HFF-Myc (cell line): ENCODE measurements around the gene NIPAL4.

Experiments
- DNase-seq: peaks from one replicate; pipeline ENCODE4 v3.0.0-alpha.2; 2011; ENCODE audit warnings: low read depth; ENCODE audit errors: extremely low read depth
- H3K4me3 ChIP-seq: replicated peaks from 2 replicates; pipeline ENCODE4 v1.5.1; 2011; ENCODE audit warnings: low read depth, mild to moderate bottlenecking, control low read depth, low read length
- TF ChIP-seq, protein P1 (sequence below): IDR thresholded peaks from 2 replicates; pipeline ENCODE4 v1.5.1; 2012; ENCODE audit warnings: mild to moderate bottlenecking, low read depth, low read length, control low read depth; ENCODE audit errors: missing control alignments

The NIPAL4 gene

DNA sequence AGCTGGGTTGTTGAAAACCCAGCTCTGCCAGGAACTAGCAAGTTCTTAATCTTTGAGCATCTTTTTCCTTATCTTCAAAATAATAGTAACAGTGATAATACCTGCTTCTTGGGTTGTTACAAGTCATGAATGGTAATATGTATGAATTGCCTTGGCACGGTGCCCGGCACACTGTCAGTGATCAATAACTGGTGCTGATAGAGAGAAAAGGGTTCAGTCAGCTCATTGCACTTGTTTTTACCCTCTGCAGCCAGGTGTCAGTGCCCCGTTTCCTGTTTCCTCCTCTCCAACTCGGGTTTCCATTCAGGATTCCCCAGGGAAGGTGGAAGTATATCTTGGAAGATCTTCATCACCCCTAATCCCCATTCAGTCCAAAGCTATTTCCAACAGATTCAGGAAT, 15.8 kb upstream of the NIPAL4 start:
- TF ChIP-seq, protein P1, sequence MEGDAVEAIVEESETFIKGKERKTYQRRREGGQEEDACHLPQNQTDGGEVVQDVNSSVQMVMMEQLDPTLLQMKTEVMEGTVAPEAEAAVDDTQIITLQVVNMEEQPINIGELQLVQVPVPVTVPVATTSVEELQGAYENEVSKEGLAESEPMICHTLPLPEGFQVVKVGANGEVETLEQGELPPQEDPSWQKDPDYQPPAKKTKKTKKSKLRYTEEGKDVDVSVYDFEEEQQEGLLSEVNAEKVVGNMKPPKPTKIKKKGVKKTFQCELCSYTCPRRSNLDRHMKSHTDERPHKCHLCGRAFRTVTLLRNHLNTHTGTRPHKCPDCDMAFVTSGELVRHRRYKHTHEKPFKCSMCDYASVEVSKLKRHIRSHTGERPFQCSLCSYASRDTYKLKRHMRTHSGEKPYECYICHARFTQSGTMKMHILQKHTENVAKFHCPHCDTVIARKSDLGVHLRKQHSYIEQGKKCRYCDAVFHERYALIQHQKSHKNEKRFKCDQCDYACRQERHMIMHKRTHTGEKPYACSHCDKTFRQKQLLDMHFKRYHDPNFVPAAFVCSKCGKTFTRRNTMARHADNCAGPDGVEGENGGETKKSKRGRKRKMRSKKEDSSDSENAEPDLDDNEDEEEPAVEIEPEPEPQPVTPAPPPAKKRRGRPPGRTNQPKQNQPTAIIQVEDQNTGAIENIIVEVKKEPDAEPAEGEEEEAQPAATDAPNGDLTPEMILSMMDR: no peak
- DNase-seq: no peak

GRCh38 chr5:157445745-157446411, 14.1 kb upstream of the NIPAL4 start:
- TF ChIP-seq, protein P1: no peak
- H3K4me3 ChIP-seq: no peak overlapping the region

More for the DNA sequence above, 15.8 kb upstream of the NIPAL4 start:
- H3K4me3 ChIP-seq: no peak overlapping the region

DNA sequence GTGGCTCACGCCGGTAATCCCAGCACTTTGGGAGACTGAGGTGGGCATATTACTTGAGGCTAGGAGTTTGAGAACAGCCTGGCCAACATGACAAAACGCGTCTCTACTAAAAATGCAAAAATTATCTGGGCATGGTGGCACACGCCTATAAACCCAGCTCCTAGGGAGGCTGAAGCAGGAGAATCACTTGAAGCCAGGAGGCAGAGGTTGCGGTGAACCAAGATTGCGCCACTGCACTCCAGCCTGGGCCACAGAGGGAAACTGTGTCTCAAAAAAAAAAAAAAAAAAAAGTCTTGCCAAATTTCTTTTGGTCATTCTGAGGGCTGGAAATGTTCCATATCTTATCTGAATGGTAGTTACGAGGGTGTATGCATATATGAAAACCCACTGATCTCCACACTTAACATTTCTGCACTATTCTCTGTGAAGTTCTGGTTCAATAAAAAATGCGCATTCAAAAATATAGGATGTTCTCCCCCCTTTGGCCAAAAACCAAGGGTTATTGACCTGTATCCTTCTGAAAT, 13.5 kb upstream of the NIPAL4 start:
- TF ChIP-seq, protein P1: no peak
- DNase-seq: no peak

More at GRCh38 chr5:157445745-157446411, 14.1 kb upstream of the NIPAL4 start:
- DNase-seq: no peak

DNA sequence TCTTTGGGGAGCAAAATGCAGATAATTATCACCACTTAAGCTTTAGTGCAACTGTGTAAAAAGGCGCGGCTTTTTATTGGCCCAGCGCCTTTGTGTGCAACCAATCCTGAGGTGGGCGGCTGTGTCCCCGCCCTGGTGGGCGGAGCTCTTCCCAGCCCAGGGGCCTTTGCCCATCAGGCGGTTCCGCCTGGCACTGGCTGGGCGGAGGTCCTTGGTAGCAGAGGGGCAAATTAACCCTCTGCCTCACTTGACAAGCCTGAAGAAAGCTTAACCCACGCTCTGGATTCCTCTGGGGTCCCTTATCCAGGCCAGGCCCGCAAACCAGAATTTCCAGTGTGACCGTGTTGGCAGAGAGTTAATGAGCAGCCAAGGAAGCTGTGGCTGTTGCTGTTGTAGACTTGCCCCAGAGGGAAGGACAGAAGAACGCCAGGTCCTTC, 12.8 kb upstream of the NIPAL4 start:
- no peak overlapping the region for H3K4me3 ChIP-seq
- TF ChIP-seq, protein P1: no peak
- DNase-seq: no peak

More for the DNA sequence above, 13.5 kb upstream of the NIPAL4 start:
- no peak overlapping the region for H3K4me3 ChIP-seq

DNA sequence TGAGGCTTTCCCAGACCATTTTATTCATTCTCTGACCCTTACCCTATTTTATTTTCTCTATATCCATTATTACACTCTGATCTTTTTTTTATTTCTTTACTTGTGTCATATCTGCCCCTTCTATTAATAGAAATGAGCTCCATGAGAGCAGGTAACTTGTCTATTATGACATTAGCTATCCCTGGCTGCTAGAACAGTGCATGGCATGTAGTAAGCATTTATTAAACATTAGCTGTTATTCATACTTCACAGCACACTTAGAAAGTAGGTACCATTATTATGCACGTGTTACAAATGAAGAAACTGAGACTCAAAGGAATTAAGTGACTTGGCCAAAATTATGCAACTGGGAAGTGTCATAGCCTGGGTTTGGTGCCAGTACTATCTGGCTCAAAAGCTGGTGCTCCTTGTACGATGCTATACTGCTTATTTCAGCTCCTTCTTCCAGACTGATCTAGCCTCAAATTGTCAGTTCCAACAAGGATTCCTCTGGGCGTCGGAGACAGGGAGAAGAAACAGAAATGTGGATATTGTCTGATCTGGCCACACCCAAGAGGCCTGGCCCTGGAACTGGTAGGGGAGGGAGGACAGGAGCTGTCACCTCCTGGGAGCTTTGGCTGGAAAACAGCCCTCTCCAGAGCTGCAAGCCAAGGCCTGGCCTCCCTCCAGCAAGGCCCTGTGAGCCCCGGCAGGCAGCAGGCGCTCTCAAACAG, 10.8 kb upstream of the NIPAL4 start:
- TF ChIP-seq, protein P1: no peak
- no peak overlapping the region for H3K4me3 ChIP-seq
- DNase-seq: no peak

GRCh38 chr5:157450024-157450423, 10.0 kb upstream of the NIPAL4 start:
- no peak for DNase-seq
- TF ChIP-seq, protein P1: no peak
- no peak overlapping the region for H3K4me3 ChIP-seq
